GM12891 (cell line): ENCODE measurements around the gene TREML1.

Experiments used
- DNase-seq: peaks from one replicate; pipeline ENCODE4 v3.0.0; 2011; ENCODE audit warnings: low spot score; ENCODE audit not compliant: insufficient read length
- FAIRE-seq: peaks from 2 replicates; lab custom pipeline; 2011; peaks lifted over from hg19 to GRCh38; lab: Jason Lieb, UNC
- PAX5 ChIP-seq: IDR thresholded peaks from 2 replicates; pipeline ENCODE4 v1.6.1; 2011; ENCODE audit warnings: low read length, moderate library complexity, mild to moderate bottlenecking; ENCODE audit not compliant: insufficient read depth, severe bottlenecking
- POLR2A ChIP-seq: IDR thresholded peaks from 2 replicates; pipeline ENCODE4 v1.6.1; 2011; ENCODE audit warnings: low read depth, low read length, control low read depth
- POLR2AphosphoS5 ChIP-seq: IDR thresholded peaks from 2 replicates; pipeline ENCODE4 v1.6.1; 2011; ENCODE audit warnings: low read depth, low read length, control low read depth
- POU2F2 ChIP-seq: IDR thresholded peaks from 2 replicates; pipeline ENCODE4 v1.6.1; 2011; ENCODE audit warnings: low read depth, mild to moderate bottlenecking, control low read depth, low read length, moderate library complexity
- SPI1 ChIP-seq: IDR thresholded peaks from 2 replicates; pipeline ENCODE4 v1.6.1; 2011; ENCODE audit warnings: low read depth, low read length, control low read depth
- TAF1 ChIP-seq: IDR thresholded peaks from 2 replicates; pipeline ENCODE4 v1.6.1; 2011; ENCODE audit warnings: low read depth, low read length, control low read depth

The TREML1 gene

DNA sequence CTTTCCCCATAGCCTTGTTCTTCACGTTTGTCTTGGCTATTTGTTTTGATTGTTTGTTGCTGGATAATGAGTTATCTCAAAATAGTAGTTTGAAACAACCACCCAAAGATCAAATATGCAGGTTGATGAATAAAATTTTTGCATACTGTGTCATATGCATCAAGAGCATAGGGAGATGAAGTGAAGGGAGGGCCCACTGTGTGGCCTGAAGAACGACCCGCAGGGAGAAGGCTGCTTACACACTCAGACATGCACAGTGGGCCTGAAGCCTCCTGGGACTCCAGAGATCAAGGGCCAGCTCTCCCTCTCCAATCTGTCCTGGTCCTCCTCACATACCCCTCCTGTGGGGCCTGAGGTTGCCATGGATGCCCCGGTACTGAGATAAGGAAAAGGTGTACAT lies 25.0 kb upstream of the TREML1 start:
- FAIRE-seq = no peak
- DNase-seq = no peak
- TF ChIP-seq POLR2A = no peak

DNA sequence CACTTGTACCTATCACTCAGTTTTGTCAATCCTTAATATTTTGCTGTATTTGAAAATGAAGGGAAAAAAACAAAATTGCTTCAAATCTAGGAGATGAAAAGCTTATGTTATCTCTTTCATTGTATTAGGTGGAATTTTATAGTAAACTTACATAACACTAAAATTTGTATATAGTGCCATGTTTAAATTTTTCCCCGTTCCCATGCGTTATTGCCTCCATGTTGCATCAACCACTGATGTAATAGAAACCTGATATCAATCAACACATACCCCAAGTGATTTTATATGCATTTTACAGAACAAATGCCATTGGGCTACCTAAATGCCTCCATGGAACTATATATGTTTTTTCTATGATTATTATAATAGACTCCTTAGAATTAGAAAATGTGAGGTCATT lies 23.5 kb upstream of the TREML1 start:
- FAIRE-seq = no peak
- no peak for DNase-seq
- no peak for TF ChIP-seq POLR2A
- no peak for TF ChIP-seq TAF1
- no peak for TF ChIP-seq PAX5
- no peak for TF ChIP-seq SPI1
- TF ChIP-seq POLR2AphosphoS5 = no peak
- TF ChIP-seq POU2F2 = no peak

DNA sequence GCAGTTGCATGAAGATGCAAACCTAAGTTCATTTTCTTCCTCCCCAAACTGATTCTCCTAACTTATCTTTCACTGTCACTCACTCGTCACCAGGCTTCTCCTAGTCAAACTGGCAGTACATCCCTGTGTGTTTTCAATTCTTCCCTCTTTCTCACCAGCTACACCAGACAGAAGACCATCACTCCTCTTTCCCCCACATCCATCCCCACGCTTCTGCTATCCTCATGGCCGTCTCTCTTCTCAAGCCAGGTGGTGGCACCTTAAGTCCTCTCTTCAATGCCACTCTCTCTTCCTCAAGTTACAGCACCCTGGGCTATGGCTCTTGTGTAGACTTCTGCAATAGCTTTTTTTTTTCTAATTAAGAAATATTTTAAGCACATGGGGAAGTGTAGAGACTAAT lies 23.1 kb upstream of the TREML1 start:
- FAIRE-seq = no peak
- DNase-seq = no peak
- no peak for TF ChIP-seq SPI1
- no peak for TF ChIP-seq TAF1

DNA sequence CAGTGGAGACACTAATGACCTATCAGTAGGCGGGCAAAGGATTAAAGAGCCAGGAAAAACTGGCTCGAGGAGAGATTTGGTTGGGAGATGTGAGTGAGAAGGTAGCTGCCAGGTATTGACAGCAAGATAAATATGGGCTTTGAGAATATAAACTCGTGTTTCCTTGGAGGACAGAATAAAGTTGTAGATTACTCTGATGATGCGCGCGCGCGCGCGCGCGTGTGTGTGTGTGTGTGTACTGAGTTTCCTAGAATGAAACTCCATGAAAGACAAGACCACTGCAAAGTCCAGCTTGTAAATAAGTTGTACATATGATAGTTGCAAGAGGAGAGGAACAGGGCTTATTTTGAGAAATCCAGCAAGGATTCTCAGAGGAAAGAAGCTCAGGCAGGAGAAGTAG lies 22.0 kb upstream of the TREML1 start:
- DNase-seq (no peak), FAIRE-seq (no peak)
- TF ChIP-seq SPI1 (no peak), TAF1 (no peak), PAX5 (no peak), POU2F2 (no peak), POLR2A (no peak), POLR2AphosphoS5 (no peak)

DNA sequence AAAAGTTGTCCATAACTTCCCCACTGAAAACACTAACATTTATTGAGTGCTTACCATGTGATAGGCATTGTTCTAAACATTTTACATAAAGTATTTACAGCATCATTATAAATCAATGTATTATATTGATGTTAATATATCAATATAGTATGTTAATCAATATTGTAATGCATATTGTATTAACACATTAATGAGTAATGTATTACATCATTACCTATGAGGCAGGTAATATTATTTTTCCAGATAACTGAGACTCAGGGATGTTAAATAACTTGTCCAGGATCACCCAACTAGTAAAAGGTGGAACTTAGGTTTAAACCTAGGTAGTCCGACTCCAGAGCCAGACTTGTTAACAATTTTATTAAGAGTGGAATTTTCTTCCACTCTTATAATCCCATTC lies 20.9 kb upstream of the TREML1 start:
- no peak for FAIRE-seq
- no peak for DNase-seq
- TF ChIP-seq POU2F2 (no peak), POLR2AphosphoS5 (no peak)

DNA sequence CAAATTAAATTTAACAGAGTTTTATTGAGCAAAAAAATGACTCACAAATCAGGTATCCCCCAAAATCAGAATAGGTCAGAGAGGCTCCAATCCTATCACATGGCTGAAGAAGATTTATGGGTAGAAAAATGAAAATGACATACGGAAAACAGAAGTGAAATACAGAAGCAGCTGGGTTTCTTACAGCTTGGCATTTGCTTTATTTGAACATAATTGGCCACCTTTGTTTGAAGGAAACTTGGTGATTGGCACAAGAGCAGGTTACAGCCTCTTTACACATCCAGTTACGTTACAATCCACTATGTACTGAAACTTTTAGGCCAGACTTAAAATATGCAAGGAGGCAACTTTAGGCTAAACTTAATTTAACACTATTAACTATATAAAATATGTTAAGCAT lies 20.5 kb upstream of the TREML1 start:
- TF ChIP-seq POLR2A (no peak), POLR2AphosphoS5 (no peak), POU2F2 (no peak), PAX5 (no peak), TAF1 (no peak), SPI1 (no peak; the same call in 1 of the 2 replicates)
- FAIRE-seq (no peak), DNase-seq (no peak)

DNA sequence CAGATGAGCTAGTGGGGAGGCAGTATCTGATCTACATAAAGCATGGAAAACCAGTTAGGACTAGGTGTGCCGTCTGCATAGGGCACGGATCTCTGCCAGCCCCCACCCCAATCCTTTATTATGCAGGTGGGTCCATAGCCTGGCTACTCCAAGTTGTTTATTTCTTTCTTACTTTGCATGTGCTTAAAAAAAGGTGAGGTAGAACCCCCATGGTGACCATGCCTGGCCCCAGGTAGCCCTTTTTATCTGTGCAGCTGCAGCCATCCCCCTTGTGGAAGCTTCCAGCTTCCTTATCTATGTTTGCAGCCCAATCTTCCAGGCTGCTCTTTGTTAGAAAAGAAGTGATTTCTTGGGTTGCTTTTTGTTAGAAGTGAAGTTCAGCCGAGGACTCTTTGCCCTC lies 17.8 kb upstream of the TREML1 start:
- FAIRE-seq = no peak
- DNase-seq = no peak
- TF ChIP-seq PAX5 = no peak
- no peak for TF ChIP-seq POU2F2
- TF ChIP-seq TAF1 = no peak
- no peak for TF ChIP-seq SPI1
- no peak for TF ChIP-seq POLR2AphosphoS5
- no peak for TF ChIP-seq POLR2A

DNA sequence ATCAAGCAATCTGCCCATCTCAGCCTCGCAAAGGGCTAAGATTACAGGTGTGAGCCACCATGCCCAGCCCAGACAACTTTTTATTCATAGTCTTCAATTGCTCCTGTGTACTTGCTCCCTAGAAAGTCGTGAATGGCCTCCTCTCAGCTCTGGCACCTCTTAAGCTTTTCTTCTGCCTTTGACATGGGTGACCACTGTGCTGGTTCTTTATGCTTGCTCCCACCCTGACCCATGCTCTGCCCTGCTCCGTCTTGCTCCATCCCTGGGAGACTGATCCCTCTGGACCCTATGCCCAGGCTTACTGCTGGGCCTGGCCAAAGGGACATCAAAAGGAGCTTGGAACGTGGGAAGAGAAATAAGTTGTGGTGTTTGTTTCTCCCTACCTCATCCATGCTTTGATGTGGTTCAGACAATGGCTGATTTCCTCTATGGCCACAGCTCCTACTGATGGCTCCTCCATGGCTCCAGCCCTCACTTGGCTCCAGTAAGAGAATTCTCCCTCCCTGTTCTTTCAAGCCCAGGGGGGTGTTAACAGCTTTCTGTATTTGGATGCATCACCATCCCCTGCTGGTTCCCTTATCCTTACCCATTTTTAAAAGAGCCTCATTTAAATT lies 16.5 kb upstream of the TREML1 start:
- no peak for FAIRE-seq
- TF ChIP-seq SPI1 (no peak), POLR2A (no peak), TAF1 (no peak), PAX5 (no peak), POU2F2 (no peak), POLR2AphosphoS5 (no peak)
- DNase-seq = no peak

DNA sequence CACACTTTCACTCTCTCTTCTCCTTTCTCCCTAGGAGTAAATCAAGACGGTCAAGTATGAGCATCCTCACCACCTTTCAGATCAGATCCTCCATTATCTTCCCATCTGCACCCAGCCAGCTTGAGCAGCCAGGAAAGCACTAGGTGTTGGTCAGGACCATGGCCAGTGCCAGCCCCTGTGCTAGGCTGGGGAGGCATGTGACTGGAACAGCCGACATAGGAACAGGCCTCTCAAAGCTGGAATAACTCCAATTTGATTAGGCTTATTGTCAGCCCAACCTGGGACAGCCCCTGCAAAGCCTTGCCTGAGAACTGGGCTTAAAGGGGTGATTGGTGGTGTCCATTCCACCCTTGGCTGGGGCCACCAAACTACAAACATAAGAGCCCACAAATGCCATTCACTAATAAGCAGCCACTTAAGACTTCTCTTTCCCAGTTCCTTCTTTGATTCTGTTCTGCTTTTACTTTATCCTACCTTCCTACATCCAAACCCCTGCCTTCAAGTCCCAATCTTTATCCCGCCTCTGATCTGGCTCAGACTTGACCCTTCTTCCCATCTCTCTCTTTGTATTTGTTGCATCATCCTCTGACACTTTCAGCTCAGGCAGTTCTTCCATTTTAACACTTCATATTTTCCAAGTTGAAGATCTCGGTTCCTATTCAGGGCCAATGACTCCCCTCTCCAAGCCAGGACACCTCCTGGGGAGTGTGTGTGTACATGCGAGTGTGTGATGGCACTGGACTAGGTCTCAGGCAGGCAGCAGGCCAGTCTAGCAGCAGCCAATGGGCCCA lies 13.2 kb upstream of the TREML1 start:
- no peak for DNase-seq
- TF ChIP-seq TAF1 (no peak), POU2F2 (no peak), POLR2AphosphoS5 (no peak), SPI1 (no peak), POLR2A (no peak), PAX5 (no peak)
- FAIRE-seq = no peak

DNA sequence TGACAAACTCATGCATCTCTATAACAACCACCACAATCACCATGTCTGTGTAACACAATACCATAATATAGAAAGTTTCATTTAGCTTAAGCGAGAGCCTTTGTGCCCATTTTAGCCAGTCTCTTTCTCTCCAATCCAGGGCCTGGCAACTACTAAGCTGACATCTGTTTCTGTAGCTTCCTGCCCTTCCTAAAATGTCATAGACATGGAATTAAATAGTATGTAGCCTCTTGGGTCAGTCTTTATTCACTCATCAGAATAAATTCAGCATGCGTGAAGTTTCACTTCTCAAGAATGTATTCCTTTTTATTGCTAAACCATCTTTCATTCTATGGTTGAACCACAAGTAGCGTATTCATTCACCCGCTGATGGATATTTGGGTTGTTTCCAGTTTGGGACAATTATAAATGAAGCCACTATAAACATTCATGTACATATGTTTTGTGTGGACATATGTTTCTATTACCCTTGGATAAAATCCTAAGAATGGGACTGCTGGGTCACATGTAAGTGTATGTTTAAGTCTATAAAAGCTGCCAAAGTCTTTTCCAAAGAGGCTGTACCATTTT lies 10.5 kb upstream of the TREML1 start:
- DNase-seq = no peak
- FAIRE-seq = no peak
- no peak for TF ChIP-seq PAX5
- no peak for TF ChIP-seq TAF1
- no peak for TF ChIP-seq POU2F2
- no peak for TF ChIP-seq SPI1
- TF ChIP-seq POLR2AphosphoS5 = no peak
- TF ChIP-seq POLR2A = no peak

DNA sequence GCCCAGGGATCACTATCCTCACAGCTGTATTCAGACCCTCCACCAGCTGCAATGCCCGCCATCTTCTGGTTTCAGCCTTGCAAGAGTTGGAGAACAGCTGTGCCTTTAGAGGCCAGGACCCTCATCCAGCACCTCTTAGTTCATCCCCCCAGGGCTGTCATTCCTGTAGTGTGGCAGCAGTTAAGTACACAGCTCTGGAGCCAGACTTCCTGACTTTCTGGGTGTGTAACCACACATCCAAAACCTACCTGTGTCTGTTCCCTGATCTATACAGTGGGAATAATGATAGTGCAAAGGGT lies 9.2 kb upstream of the TREML1 start:
- DNase-seq = no peak
- no peak for FAIRE-seq
- TF ChIP-seq TAF1 = no peak
- TF ChIP-seq POLR2AphosphoS5 = no peak
- no peak for TF ChIP-seq SPI1
- TF ChIP-seq POLR2A = no peak
